ENCODE results near the gene TYRP1. TPM values are rescaled to one million over a fixed set of nuclear protein-coding genes. Genes with fewer than 3 reads are reported as not detected.

TYRP1 gene, protein sequence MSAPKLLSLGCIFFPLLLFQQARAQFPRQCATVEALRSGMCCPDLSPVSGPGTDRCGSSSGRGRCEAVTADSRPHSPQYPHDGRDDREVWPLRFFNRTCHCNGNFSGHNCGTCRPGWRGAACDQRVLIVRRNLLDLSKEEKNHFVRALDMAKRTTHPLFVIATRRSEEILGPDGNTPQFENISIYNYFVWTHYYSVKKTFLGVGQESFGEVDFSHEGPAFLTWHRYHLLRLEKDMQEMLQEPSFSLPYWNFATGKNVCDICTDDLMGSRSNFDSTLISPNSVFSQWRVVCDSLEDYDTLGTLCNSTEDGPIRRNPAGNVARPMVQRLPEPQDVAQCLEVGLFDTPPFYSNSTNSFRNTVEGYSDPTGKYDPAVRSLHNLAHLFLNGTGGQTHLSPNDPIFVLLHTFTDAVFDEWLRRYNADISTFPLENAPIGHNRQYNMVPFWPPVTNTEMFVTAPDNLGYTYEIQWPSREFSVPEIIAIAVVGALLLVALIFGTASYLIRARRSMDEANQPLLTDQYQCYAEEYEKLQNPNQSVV
- not detected for total RNA-seq

DNA sequence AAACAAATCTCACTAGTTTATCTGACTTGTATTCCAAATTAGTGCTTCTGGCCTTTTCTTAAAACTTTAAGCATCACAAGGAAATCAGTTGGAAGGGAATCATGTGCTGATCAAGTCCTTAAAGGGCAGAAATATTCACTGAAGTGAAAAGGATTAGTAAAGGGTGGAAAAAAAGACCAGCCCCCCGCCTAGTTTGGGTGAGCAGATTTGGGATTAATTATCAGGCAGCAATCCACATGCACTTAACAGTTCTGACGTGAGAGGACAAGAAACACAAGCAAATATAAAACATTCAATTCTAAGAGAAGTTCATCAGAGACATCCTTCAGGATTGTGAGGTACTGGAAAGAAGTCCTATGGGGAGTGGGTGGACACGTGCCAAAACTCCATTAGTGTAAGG lies at the start of gene TYRP1:
TSS of gene TYRP1 (plus strand) at position 245 of the 400 bp plus-strand sequence. CDS start 612 bp downstream, outside the sequence.
- H3K4me3 Mint-ChIP-seq: no peak within 1 kb of the TSS
- POLR2A ChIA-PET: no interaction called here
- intact Hi-C loops (cut with DNase I, micrococcal nuclease): loop anchor here in 1 of 2 experiments (10.0 kb wide), 1 partner anchor 62 kb away; no protein-coding TSS in a partner anchor
- CTCF ChIA-PET: no interaction called here
- H3K4me1 Mint-ChIP-seq: no peaks in the 10 kb centered on the region
- ATAC-seq (no peak), DNase-seq (no peak)
- peaks cover 6% of the 10 kb centered on the region for H3K9me3 Mint-ChIP-seq (ENCODE audit: low read depth)
- H3K27ac Mint-ChIP-seq: no peak within 1 kb of the TSS
- H3K27me3 Mint-ChIP-seq: no peaks in the 10 kb centered on the region
- no peaks in the 10 kb centered on the region for H3K36me3 Mint-ChIP-seq (ENCODE audit: low read depth)

DNA sequence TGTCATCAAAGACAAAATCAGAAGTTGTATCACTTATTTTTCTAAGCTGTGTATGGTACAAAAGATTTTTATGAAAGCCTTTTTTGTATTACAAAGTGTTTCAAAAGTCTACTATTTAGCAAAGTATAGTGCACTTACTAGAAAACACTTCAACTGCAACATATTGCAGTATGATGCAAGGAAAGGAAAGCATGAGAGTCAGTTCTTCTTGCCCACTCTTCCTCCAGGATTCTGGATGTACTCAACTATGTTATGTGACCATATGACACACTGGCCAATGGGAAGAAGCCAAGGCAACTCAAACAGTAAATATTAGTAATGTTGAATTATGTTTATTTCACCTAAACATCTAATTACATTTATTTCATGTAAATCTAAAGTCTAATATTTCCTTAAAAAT lies 49.5 kb upstream of the TYRP1 start:
- ChIA-PET POLR2A (no interaction called here), CTCF (no interaction called here)

DNA sequence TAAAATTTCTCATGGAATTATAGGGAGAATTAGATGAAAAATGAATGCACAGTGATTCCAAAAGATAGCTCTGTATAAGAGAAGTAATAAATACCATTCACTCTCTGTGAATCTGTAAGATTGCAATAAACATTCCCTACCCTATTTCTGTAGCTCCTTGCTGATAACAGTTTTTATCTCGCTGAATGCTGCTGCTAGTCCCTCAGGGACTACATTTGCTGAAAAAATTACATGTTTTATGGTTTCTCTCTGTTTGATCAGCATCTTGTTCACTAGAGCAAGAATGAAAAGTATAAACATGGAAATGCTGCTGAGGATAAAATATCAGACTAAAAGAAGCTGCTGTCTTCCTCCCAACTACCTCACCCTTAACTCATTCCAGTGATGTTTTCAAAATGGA lies 44.3 kb upstream of the TYRP1 start:
- ATAC-seq (no peak), DNase-seq (no peak)
- Mint-ChIP-seq H3K36me3 (ENCODE audit: low read depth) (no peaks in the 10 kb centered on the region), H3K27ac (no peak overlapping the region), H3K9me3 (ENCODE audit: low read depth) (peaks cover 12% of the 10 kb centered on the region), H3K27me3 (no peaks in the 10 kb centered on the region), H3K4me1 (no peaks in the 10 kb centered on the region), H3K4me3 (no peak overlapping the region)
- intact Hi-C loops (cut with DNase I, micrococcal nuclease): no loop called here
- ChIA-PET CTCF (interaction anchor here (0.6 kb wide), 1 partner anchor 70 kb away, joined by 3 read pairs; no protein-coding TSS in a partner anchor), POLR2A (no interaction called here)

More for the DNA sequence above, 49.5 kb upstream of the TYRP1 start:
- Mint-ChIP-seq H3K9me3 (ENCODE audit: low read depth) (peaks cover 5% of the 10 kb centered on the region), H3K27me3 (no peaks in the 10 kb centered on the region), H3K4me3 (no peak overlapping the region), H3K36me3 (ENCODE audit: low read depth) (no peaks in the 10 kb centered on the region), H3K27ac (no peak overlapping the region), H3K4me1 (no peaks in the 10 kb centered on the region)
- ATAC-seq (no peak), DNase-seq (no peak)
- intact Hi-C loops (cut with DNase I, micrococcal nuclease): no loop called here

DNA sequence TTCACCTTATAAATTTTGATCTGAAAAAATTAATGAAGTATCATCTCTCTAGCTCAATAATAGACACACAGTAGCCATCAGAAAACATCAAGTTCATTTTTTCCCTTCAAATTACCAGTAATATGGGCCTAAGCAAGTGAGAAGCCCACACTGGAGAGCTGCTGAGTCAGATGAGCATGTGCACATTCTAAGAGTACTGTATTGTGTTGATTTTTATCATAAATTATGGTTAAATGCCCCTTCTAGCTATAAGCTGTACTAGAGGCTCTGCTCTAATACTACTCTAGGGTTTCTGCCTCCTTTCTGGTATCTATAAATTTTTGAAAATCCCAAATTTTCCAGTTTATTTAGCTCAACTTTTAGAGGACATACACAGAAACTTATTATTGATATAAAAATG lies 42.1 kb upstream of the TYRP1 start:
- POLR2A ChIA-PET: no interaction called here
- CTCF ChIA-PET: no interaction called here
- no peaks in the 10 kb centered on the region for H3K27me3 Mint-ChIP-seq
- H3K27ac Mint-ChIP-seq: no peak overlapping the region
- ATAC-seq (no peak), DNase-seq (no peak)
- no peaks in the 10 kb centered on the region for H3K36me3 Mint-ChIP-seq (ENCODE audit: low read depth)
- no peak overlapping the region for H3K4me3 Mint-ChIP-seq
- intact Hi-C loops (cut with DNase I, micrococcal nuclease): no loop called here
- H3K9me3 Mint-ChIP-seq (ENCODE audit: low read depth): peaks cover 8% of the 10 kb centered on the region
- no peaks in the 10 kb centered on the region for H3K4me1 Mint-ChIP-seq

DNA sequence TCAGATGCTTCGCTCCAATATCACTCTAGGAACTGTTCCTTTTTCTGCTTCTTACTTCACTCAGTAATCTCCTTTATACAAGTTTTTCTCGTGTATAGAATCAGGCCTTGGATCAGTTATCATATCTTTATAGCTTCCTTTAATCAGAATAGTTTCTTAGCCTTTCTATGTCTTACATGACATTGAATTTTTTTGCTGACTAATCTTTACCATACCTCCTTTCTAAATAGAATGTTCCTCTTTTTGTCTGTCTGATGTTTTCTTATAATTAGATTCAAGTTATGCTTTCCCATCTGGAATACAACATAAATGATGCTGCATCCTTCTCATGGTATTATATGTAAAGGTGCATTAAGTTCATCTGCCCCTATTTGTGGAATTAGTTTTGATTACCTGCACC lies 40.2 kb upstream of the TYRP1 start:
- ATAC-seq (no peak), DNase-seq (no peak)
- no peak overlapping the region for H3K4me3 Mint-ChIP-seq
- H3K9me3 Mint-ChIP-seq (ENCODE audit: low read depth): peaks cover 7% of the 10 kb centered on the region
- H3K27me3 Mint-ChIP-seq: no peaks in the 10 kb centered on the region
- CTCF ChIA-PET: no interaction called here
- POLR2A ChIA-PET: no interaction called here
- no peak overlapping the region for H3K27ac Mint-ChIP-seq
- H3K36me3 Mint-ChIP-seq (ENCODE audit: low read depth): no peaks in the 10 kb centered on the region
- intact Hi-C loops (cut with DNase I, micrococcal nuclease): no loop called here
- no peaks in the 10 kb centered on the region for H3K4me1 Mint-ChIP-seq

DNA sequence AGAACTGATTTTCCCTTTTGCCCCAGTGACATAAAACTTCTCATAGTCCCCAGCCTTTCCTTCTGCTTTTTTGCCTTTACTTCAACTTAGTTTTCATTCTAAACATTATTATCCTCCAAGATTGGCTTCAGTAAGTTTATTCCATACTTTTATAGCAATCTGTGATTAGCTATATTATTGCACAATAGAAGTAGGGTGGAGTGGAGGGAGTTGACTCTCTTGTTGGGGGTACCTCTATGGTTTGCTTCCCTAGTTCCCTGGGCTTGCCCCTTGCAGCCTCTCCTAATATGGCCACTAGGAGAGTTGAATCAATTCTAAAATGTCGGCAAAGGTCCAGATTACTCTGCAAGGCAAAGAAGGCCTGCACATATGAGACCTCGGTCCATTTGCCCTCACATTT lies 36.4 kb upstream of the TYRP1 start:
- H3K4me1 Mint-ChIP-seq: no peaks in the 10 kb centered on the region
- H3K27me3 Mint-ChIP-seq: no peaks in the 10 kb centered on the region
- DNase-seq (no peak), ATAC-seq (no peak)
- H3K36me3 Mint-ChIP-seq (ENCODE audit: low read depth): no peaks in the 10 kb centered on the region
- H3K27ac Mint-ChIP-seq: no peak overlapping the region
- peaks cover 6% of the 10 kb centered on the region for H3K9me3 Mint-ChIP-seq (ENCODE audit: low read depth)
- intact Hi-C loops (cut with DNase I, micrococcal nuclease): no loop called here
- POLR2A ChIA-PET: no interaction called here
- CTCF ChIA-PET: no interaction called here
- H3K4me3 Mint-ChIP-seq: no peak overlapping the region

DNA sequence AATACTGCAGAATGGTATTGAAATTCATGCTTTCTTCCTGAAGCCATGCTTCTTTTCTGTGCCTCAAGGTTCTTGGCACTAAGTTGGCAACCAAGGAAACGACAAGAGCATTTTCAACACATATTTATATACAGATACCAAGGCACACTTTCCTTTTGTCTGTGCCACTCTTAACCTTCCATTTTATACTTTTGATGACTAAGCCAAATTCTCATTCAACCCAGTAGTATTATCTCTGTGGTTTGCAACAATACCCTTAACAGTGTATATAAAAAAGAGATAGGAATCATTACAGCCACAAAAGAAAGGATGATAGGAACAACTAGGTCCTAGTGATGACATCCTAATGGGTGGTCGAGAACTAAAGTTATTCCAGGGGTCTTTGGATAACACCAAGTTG lies 36.0 kb upstream of the TYRP1 start:
- no peaks in the 10 kb centered on the region for H3K4me1 Mint-ChIP-seq
- H3K4me3 Mint-ChIP-seq: no peak overlapping the region
- ChIA-PET POLR2A (no interaction called here), CTCF (no interaction called here)
- DNase-seq: no peak
- no peaks in the 10 kb centered on the region for H3K36me3 Mint-ChIP-seq (ENCODE audit: low read depth)
- peaks cover 6% of the 10 kb centered on the region for H3K9me3 Mint-ChIP-seq (ENCODE audit: low read depth)
- H3K27ac Mint-ChIP-seq: no peak overlapping the region
- ATAC-seq: no peak
- intact Hi-C loops (cut with DNase I, micrococcal nuclease): no loop called here
- H3K27me3 Mint-ChIP-seq: no peaks in the 10 kb centered on the region

DNA sequence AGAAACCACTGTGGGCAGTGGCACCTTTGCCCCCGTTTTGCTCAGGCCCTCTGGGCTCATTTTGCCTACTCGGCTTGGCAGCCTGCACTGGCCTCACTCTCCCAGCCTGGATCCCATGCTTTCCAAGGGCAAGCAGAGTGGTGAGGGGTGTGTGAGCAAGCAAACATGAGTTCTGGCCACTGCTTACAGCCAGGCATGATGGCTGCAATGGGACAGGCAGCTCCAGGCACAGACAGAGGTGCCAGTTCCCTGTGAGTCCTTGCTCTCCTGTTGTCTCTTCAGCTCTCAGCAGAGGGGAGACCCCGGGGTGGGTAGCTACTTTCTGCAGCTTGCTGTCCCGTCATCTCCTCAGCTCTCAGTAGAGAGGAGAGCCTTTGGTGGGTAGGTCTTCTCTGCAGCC lies 35.2 kb upstream of the TYRP1 start:
- POLR2A ChIA-PET: no interaction called here
- peaks cover 8% of the 10 kb centered on the region for H3K9me3 Mint-ChIP-seq (ENCODE audit: low read depth)
- H3K36me3 Mint-ChIP-seq (ENCODE audit: low read depth): no peaks in the 10 kb centered on the region
- intact Hi-C loops (cut with DNase I, micrococcal nuclease): no loop called here
- DNase-seq: no peak
- H3K27ac Mint-ChIP-seq: no peak overlapping the region
- no peak for ATAC-seq
- H3K4me3 Mint-ChIP-seq: no peak overlapping the region
- H3K27me3 Mint-ChIP-seq: no peaks in the 10 kb centered on the region
- no peaks in the 10 kb centered on the region for H3K4me1 Mint-ChIP-seq
- CTCF ChIA-PET: no interaction called here

DNA sequence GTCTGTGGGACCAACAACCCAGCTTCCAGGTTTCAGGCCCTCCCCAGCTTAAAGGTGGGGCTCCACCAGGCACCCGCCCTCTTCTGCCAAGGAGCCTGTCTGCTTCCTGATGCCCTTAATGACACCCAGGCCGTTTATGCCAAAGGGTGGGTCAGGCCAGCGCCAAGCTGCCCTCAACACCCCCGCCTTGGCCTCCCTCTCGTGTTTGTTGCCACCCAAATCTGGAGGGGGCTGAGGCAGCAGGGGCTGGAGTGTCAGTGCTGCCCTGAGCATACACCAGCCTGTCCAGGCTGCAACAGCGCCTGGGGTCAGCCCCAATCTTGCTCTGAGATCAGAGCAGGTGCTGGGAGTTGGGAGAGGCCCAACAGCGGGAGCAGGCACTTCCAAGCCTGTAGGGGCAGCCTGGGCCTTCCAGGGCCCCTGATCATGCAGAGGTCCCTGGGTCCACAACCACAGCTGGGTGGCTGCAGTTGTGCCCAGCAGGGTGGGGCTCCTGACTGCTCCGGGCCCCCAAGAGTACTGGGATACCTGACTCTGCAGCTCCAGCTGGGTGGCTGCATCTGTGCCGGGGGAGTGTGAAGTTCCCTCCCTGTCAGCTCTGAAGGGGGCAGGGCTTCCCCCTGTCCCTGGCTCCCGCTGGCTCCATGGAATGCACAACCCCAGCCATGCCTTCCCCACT lies 34.5 kb upstream of the TYRP1 start:
- CTCF ChIA-PET: no interaction called here
- Mint-ChIP-seq H3K36me3 (ENCODE audit: low read depth) (no peaks in the 10 kb centered on the region), H3K9me3 (ENCODE audit: low read depth) (peaks cover 8% of the 10 kb centered on the region), H3K27ac (no peak overlapping the region), H3K4me1 (no peaks in the 10 kb centered on the region), H3K4me3 (no peak overlapping the region), H3K27me3 (no peaks in the 10 kb centered on the region)
- intact Hi-C loops (cut with DNase I, micrococcal nuclease): no loop called here
- POLR2A ChIA-PET: no interaction called here
- ATAC-seq (no peak), DNase-seq (no peak)

DNA sequence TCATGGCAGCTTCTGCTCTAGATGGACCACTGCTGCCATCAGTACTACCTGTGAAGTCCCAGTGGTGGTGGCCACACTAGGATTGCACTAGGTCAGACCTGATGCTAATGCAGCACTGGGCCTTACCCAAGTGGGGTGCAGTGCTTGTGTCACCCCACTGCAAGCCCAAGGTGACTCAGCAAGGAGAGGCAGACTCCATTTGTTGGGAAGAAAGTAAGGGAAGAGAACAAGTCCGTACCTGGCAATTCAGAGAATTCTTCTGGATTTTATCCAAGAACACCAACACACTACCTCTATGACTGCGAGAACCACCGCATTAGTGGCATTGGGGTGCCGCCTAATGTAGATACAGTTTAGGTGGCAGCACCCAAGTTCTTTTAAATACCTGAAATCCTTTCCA lies 34.0 kb upstream of the TYRP1 start:
- Mint-ChIP-seq H3K27ac (no peak overlapping the region), H3K4me1 (no peaks in the 10 kb centered on the region), H3K9me3 (ENCODE audit: low read depth) (peaks cover 8% of the 10 kb centered on the region), H3K4me3 (no peak overlapping the region), H3K36me3 (ENCODE audit: low read depth) (no peaks in the 10 kb centered on the region), H3K27me3 (no peaks in the 10 kb centered on the region)
- ChIA-PET POLR2A (no interaction called here), CTCF (no interaction called here)
- intact Hi-C loops (cut with DNase I, micrococcal nuclease): no loop called here
- DNase-seq: no peak
- no peak for ATAC-seq

DNA sequence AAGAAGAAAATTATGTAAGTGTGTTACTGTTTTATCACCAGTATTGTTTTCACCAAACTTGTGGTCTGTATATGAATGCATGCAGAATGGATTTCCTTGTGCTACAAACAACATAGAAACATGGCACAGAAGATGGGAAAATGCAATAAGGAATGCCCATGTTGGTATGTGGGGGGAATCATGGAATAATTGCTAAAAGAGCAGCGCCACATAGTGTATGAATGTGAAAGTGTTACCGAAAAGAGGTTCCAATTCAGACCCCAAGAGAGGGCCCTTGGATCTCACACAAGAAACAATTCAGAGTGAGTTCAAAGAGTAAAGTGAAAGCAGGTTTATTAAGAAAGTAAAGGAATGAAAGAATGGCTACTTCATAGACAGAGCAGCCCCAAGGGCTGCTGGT lies 26.4 kb upstream of the TYRP1 start:
- H3K4me1 Mint-ChIP-seq: no peaks in the 10 kb centered on the region
- peaks cover 10% of the 10 kb centered on the region for H3K9me3 Mint-ChIP-seq (ENCODE audit: low read depth)
- ATAC-seq: no peak
- H3K4me3 Mint-ChIP-seq: no peak overlapping the region
- H3K27me3 Mint-ChIP-seq: no peaks in the 10 kb centered on the region
- CTCF ChIA-PET: no interaction called here
- no peaks in the 10 kb centered on the region for H3K36me3 Mint-ChIP-seq (ENCODE audit: low read depth)
- POLR2A ChIA-PET: no interaction called here
- H3K27ac Mint-ChIP-seq: no peak overlapping the region
- no peak for DNase-seq
- intact Hi-C loops (cut with DNase I, micrococcal nuclease): no loop called here

DNA sequence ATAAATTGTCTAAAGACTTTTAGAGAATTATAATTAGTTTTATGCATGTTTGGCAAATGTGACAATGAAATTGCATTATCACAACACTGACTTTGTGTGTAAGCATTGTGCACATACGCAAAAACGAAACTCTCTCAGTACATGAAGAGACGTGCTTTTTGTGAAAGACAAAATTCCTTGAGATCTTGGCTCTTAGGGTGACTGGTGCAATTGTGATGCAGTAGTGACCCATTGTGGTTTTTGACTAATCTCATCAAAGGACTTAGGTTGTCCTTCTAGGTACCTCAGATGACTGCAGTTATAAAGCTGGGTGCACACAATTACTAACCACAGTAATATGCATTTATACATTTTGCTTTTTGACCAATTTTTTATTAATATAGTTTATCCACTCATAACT lies 25.3 kb upstream of the TYRP1 start:
- POLR2A ChIA-PET: no interaction called here
- intact Hi-C loops (cut with DNase I, micrococcal nuclease): no loop called here
- ATAC-seq (no peak), DNase-seq (no peak)
- peaks cover 8% of the 10 kb centered on the region for H3K9me3 Mint-ChIP-seq (ENCODE audit: low read depth)
- H3K27me3 Mint-ChIP-seq: no peaks in the 10 kb centered on the region
- H3K36me3 Mint-ChIP-seq (ENCODE audit: low read depth): no peaks in the 10 kb centered on the region
- H3K4me3 Mint-ChIP-seq: no peak overlapping the region
- H3K4me1 Mint-ChIP-seq: no peaks in the 10 kb centered on the region
- H3K27ac Mint-ChIP-seq: no peak overlapping the region
- CTCF ChIA-PET: no interaction called here
